GM12878 (cell line): Measurements from ENCODE around the gene MAB21L3. TPM values are rescaled to one million over a fixed set of nuclear protein-coding genes. Genes with fewer than 3 reads are reported as not detected.

Experiments used
- ATF7 ChIP-seq: fragments of 450-650 bp; IDR thresholded peaks from 2 replicates; pipeline ENCODE4 v1.6.1; 2016; ENCODE audit warnings: low read depth, mild to moderate bottlenecking
- BACH1 ChIP-seq: fragments of 450-650 bp; IDR thresholded peaks from 2 replicates; pipeline ENCODE4 v1.6.1; 2017; ENCODE audit warnings: mild to moderate bottlenecking, borderline replicate concordance
- BCL11A ChIP-seq: IDR thresholded peaks from 2 replicates; pipeline ENCODE4 v1.6.1; 2011; ENCODE audit warnings: low read depth, low read length
- BCLAF1 ChIP-seq: fragments of 450-650 bp; IDR thresholded peaks from 2 replicates; pipeline ENCODE4 v1.6.1; 2017; ENCODE audit warnings: antibody characterized with exemption, mild to moderate bottlenecking, moderate library complexity
- CBFB ChIP-seq: IDR thresholded peaks from 2 replicates; pipeline ENCODE4 v1.6.1; 2016; ENCODE audit warnings: antibody characterized with exemption, low read depth
- ELK1 ChIP-seq: IDR thresholded peaks from 2 replicates; pipeline ENCODE4 v1.6.1; 2012; ENCODE audit warnings: low read depth, low read length, improper control_type of control experiment
- ESRRA ChIP-seq: IDR thresholded peaks from 2 replicates; pipeline ENCODE4 v1.6.1; 2012; ENCODE audit warnings: mild to moderate bottlenecking, low read length, improper control_type of control experiment
- HCFC1 ChIP-seq: fragments of 150-350 bp; IDR thresholded peaks from 2 replicates; pipeline ENCODE4 v1.6.1; 2014; ENCODE audit warnings: low read length
- IKZF1 ChIP-seq: fragments of 450-650 bp; conservative IDR thresholded peaks from 2 replicates; pipeline ENCODE4 v1.6.1; 2017; ENCODE audit warnings: antibody characterized with exemption, mild to moderate bottlenecking
- IRF3 ChIP-seq: fragments of 450-650 bp; IDR thresholded peaks from 2 replicates; pipeline ENCODE4 v1.6.1; 2014; ENCODE audit warnings: mild to moderate bottlenecking
- MEF2A ChIP-seq: IDR thresholded peaks from 2 replicates; pipeline ENCODE4 v1.6.1; 2011; ENCODE audit warnings: low read depth, mild to moderate bottlenecking, low read length, moderate library complexity; ENCODE audit not compliant: insufficient read depth
- MLLT1 ChIP-seq: fragments of 450-650 bp; IDR thresholded peaks from 2 replicates; pipeline ENCODE4 v1.6.1; 2016; ENCODE audit warnings: mild to moderate bottlenecking
- NBN ChIP-seq: fragments of 450-650 bp; IDR thresholded peaks from 2 replicates; pipeline ENCODE4 v1.6.1; 2016
- NKRF ChIP-seq: fragments of 450-650 bp; conservative IDR thresholded peaks from 2 replicates; pipeline ENCODE4 v1.6.1; 2017; ENCODE audit warnings: mild to moderate bottlenecking, moderate library complexity
- NR2C2 ChIP-seq: IDR thresholded peaks from 2 replicates; pipeline ENCODE4 v1.6.1; 2011; ENCODE audit warnings: borderline replicate concordance, low read depth; ENCODE audit not compliant: control insufficient read depth, insufficient read length
- PAX8 ChIP-seq: fragments of 450-650 bp; IDR thresholded peaks from 2 replicates; pipeline ENCODE4 v1.6.1; 2017; ENCODE audit warnings: mild to moderate bottlenecking, moderate library complexity
- RCOR1 ChIP-seq: conservative IDR thresholded peaks from 2 replicates; pipeline ENCODE4 v1.6.1; 2012; ENCODE audit warnings: low read depth, low read length, improper control_type of control experiment
- SMARCA5 ChIP-seq: fragments of 450-650 bp; IDR thresholded peaks from 2 replicates; pipeline ENCODE4 v1.6.1; 2017; ENCODE audit warnings: mild to moderate bottlenecking
- SPI1 ChIP-seq: IDR thresholded peaks from 2 replicates; pipeline ENCODE4 v1.6.1; 2011; ENCODE audit warnings: low read depth, mild to moderate bottlenecking, low read length, moderate library complexity, borderline replicate concordance; ENCODE audit not compliant: insufficient read depth
- TCF12 ChIP-seq: IDR thresholded peaks from 2 replicates; pipeline ENCODE4 v1.6.1; 2011; ENCODE audit warnings: low read depth, mild to moderate bottlenecking, low read length
- WRNIP1 ChIP-seq: IDR thresholded peaks from 2 replicates; pipeline ENCODE4 v1.6.1; 2011; ENCODE audit warnings: low read depth, low read length, improper control_type of control experiment, borderline replicate concordance
- YBX1 ChIP-seq: fragments of 450-650 bp; IDR thresholded peaks from 2 replicates; pipeline ENCODE4 v1.6.1; 2016; ENCODE audit warnings: antibody characterized with exemption
- ZZZ3 ChIP-seq: IDR thresholded peaks from 2 replicates; pipeline ENCODE4 v1.6.1; 2011; ENCODE audit warnings: low read depth; ENCODE audit not compliant: control insufficient read depth, insufficient read length
- polyA plus RNA-seq, 11 experiments: library from polyadenylated mRNA; depleted of rRNA in 4 of 11; unstranded in 6 of 11; stranded (reverse) in 5 of 11; fragments of >200 nt; fragmentation: Nextera tagmentation in 4 of 11; fragmentation: Illumina TruSeq in 1 of 11; extraction: Ambion mirVana in 4 of 11; extraction: Trizol in 1 of 11; gene quantifications; 1 replicate in 1 of 11; 2 replicates in 10 of 11; pipeline versions ENCODE4 v1.2.1 to v1.2.3, GENCODE V29; 2011 to 2016; ENCODE audit warnings: inconsistent platforms in 2 of 11, missing spikeins in 2 of 11, low read depth in 1 of 11
- total RNA-seq, 4 experiments: library from RNA; depleted of rRNA in 3 of 4; stranded (reverse); fragments of >200 nt in 3 of 4; fragmentation: Illumina TruSeq in 1 of 4; extraction: Trizol in 1 of 4; gene quantifications; 2 replicates each; pipeline versions ENCODE4 v1.2.1 to v1.2.3, GENCODE V29; 2013 to 2021

The MAB21L3 gene
- total and polyA plus RNA-seq, 10 of the 15 experiments (the other 5 are each of a cell fraction or from before 2014, with no cell fraction given) = 0.18 to 18.6 (median 1.3) TPM

- TF ChIP-seq NBN (peak; percentile 81; the same call in 1 of the 2 replicates), HCFC1 (no peak), NR2C2 (no peak), PAX8 (no peak), BCL11A (no peak), ELK1 (no peak), ATF7 (peak; percentile 76; the same call in 1 of the 2 replicates), WRNIP1 (no peak), RCOR1 (no peak), IRF3 (no peak), CBFB (no peak), NKRF (no peak), SPI1 (no peak), IKZF1 (peak; percentile 47), MEF2A (no peak), ZZZ3 (no peak), BCLAF1 (no peak), TCF12 (no peak), SMARCA5 (peak; percentile 78), MLLT1 (0 out of 2 replicates have a peak, but pooled peaks have one; percentile 59), YBX1 (no peak), ESRRA (no peak), BACH1 (no peak)
These were observed at the start of gene MAB21L3 (continued) for GRCh38 chr1:116110567-116111523.
